Fibroblast of lung (primary cell): ENCODE data around the gene UQCC5.

ENCODE experiments used
- CTCF ChIP-seq, 2 donors: IDR thresholded peaks in 1 of 2; conservative IDR thresholded peaks in 1 of 2; 1 replicate in 1 of 2; 2 replicates in 1 of 2; pipeline ENCODE4 v1.5.1; 2011 to 2012; ENCODE audit warnings: low read length in 2 of 2, control low read depth in 1 of 2, inconsistent platforms in 1 of 2, low read depth in 1 of 2, mild to moderate bottlenecking in 1 of 2
- EZH2 ChIP-seq: IDR thresholded peaks from 2 replicates; pipeline ENCODE4 v1.5.1; 2012; ENCODE audit warnings: low read length, control low read depth, mild to moderate bottlenecking; ENCODE audit errors: missing control alignments

DNA sequence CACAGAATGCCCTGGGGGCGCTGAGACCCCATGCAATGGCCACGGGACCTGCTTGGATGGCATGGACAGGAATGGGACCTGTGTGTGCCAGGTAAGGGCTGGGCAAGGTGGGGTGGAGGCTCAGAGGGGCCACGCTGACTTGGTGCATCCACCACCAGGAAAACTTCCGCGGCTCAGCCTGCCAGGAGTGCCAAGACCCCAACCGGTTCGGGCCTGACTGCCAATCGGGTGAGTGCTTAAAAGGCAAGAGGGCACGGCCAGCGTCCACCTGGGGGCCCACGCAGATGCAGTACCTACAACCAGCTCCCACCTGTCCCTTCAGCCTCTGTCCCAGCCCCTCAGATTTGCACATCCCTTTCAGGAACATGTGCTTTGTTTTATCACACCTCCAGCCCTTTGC, 34.4 kb upstream of the UQCC5 start:
- TF ChIP-seq EZH2 (no peak), CTCF (conservative IDR thresholded peaks at IDR 0.05 in 1 of 2, IDR thresholded peaks at IDR 0.05 in 1 of 2; ENCODE audit: low read depth in 1 of 2, low read length in 2 of 2) (no peak)
